ENCODE results near the gene SLC29A1. TPM values are rescaled to one million over a fixed set of nuclear protein-coding genes. Genes with fewer than 3 reads are reported as not detected.

SLC29A1 gene
- total and polyA plus RNA-seq, 2 donors (not counting 1 experiment from before 2014, with no cell fraction given) = 6.0 to 7.3 TPM

GRCh38 chr6:44265007-44265721 is 41.8 kb downstream of the SLC29A1 start, which contains the start of gene NFKBIE:
Gene NFKBIE, minus strand, starts transcription at chr6:44265551. Its CDS starts 205 bp downstream, at chr6:44265346.
- CTCF ChIA-PET = interaction anchor here (0.6 to 5.5 kb wide), 12 partner anchors 10 to 168 kb away, joined by 3 to 107 read pairs (median 7); partner anchors contain the start of genes HSP90AB1 and SLC29A1
- H4K20me1 ChIP-seq (ENCODE audit: control insufficient read depth, insufficient read depth, low read length, poor library complexity, severe bottlenecking) = peaks cover 27% of the 10 kb centered on the region
- H2AFZ ChIP-seq (ENCODE audit: insufficient read depth, low read depth, low read length, poor library complexity, severe bottlenecking) = peak within 1 kb of the TSS; percentile 32
- peak; percentile 96 for DNase-seq
- peak within 1 kb of the TSS; percentile 100 for H3K27ac Mint-ChIP-seq
- no peaks in the 10 kb centered on the region for H3K9me3 ChIP-seq (ENCODE audit: control extremely low read depth in 1 of 3, control insufficient read depth in 2 of 3, insufficient read depth in 1 of 3, low read length in 2 of 3)
- TF ChIP-seq CTCF (IDR thresholded peaks at IDR 0.05) (peak; percentile 66), EZH2 (IDR thresholded peaks at IDR 0.05; ENCODE audit: borderline replicate concordance, insufficient read depth, low read depth, low read length, poor library complexity, severe bottlenecking) (no peak)
- peaks cover 8% of the 10 kb centered on the region for H3K27me3 Mint-ChIP-seq
- peak within 1 kb of the TSS; percentile 94 to 99 (median 98) for H3K4me3 ChIP-seq (ENCODE audit: control extremely low read depth in 1 of 5, extremely low read depth in 1 of 5, insufficient read depth in 1 of 5, low read depth in 2 of 5, low read length in 4 of 5)
- peaks cover 69% of the 10 kb centered on the region for H3K4me1 Mint-ChIP-seq
- intact Hi-C loops (cut with micrococcal nuclease) = loop anchor here (1.0 to 5.0 kb wide), 4 partner anchors 8 to 122 kb away; partner anchors contain the start of genes AARS2, CDC5L and SLC35B2
- WGBS (ENCODE audit: insufficient coverage) = under 1% methylated on average over 71 of the region's 72 CpGs
- H3K27me3 ChIP-seq (replicated peaks in 1 of 4; ENCODE audit: control extremely low read depth in 1 of 4, control insufficient read depth in 3 of 4, insufficient read depth in 4 of 4, low read length in 3 of 4) = peaks cover 0 to 13% (median 4%) of the 10 kb centered on the region in 4 experiments
- H3K79me2 ChIP-seq (ENCODE audit: control insufficient read depth, insufficient read depth, low read length) = peaks cover 48% of the 10 kb centered on the region
- peak within 1 kb of the TSS; percentile 100 for H3K4me3 Mint-ChIP-seq
- H3K27ac ChIP-seq (ENCODE audit: low read length in 2 of 2) = peak within 1 kb of the TSS; percentile 96 to 98
- H3K4me1 ChIP-seq (ENCODE audit: control insufficient read depth in 2 of 2, insufficient read depth in 2 of 2, low read length in 2 of 2) = peaks cover 48 to 61% of the 10 kb centered on the region in 2 donors
- POLR2A ChIA-PET = interaction anchor here (1.1 to 7.9 kb wide), 4 partner anchors 9 to 18 kb away, joined by 5 to 105 read pairs (median 9); partner anchors contain the start of gene HSP90AB1
- peak; percentile 52 for ATAC-seq (ENCODE audit: low read depth)
- peak within 1 kb of the TSS; percentile 95 for H3K4me2 ChIP-seq (replicated peaks; ENCODE audit: low read depth, low read length, poor library complexity, severe bottlenecking)
- H3K9ac ChIP-seq (ENCODE audit: low read length) = peak within 1 kb of the TSS; percentile 93
- H3K9me3 Mint-ChIP-seq (ENCODE audit: insufficient read depth) = no peaks in the 10 kb centered on the region
- H3K36me3 ChIP-seq (replicated peaks in 1 of 2; ENCODE audit: control extremely low read depth in 1 of 2, control insufficient read depth in 1 of 2, extremely low read depth in 1 of 2, insufficient read depth in 2 of 2, low read length in 1 of 2) = peaks cover 1 to 28% of the 10 kb centered on the region in 2 experiments
